Activated CD4-positive, alpha-beta memory T cell treated with anti-CD3 and anti-CD28 coated beads for 36 hours (primary cell): ENCODE results near the gene KLHL11. TPM values are rescaled to one million over a fixed set of nuclear protein-coding genes. Genes with fewer than 3 reads are reported as not detected.
A peak's percentile ranks its signal among the peaks of the same experiment; 100 is the strongest.

Experiments
- CTCF ChIA-PET: fragments of 350-600 bp; sonication (Branson Sonifier 250); formaldehyde crosslinking; loops from one replicate; lab custom pipeline; 2021; ENCODE audit warnings: antibody characterized with exemption, inconsistent platforms; lab: Charles Lee
- POLR2A ChIA-PET: fragments of 350-600 bp; sonication (Branson Sonifier 250); formaldehyde crosslinking; loops from one replicate; lab custom pipeline; 2021; ENCODE audit warnings: antibody characterized with exemption; lab: Charles Lee
- DNase-seq: peaks from one replicate; pipeline ENCODE4 v3.0.0-alpha.2; 2020
- H3K27ac Mint-ChIP-seq: one replicate; pipeline ENCODE4 v1.8.0; 2021; ENCODE audit warnings: mixed read lengths
- H3K27me3 Mint-ChIP-seq: one replicate; pipeline ENCODE4 v1.8.0; 2021; ENCODE audit warnings: mixed read lengths
- H3K36me3 Mint-ChIP-seq: one replicate; pipeline ENCODE4 v1.8.0; 2021; ENCODE audit warnings: mixed read lengths
- H3K4me1 Mint-ChIP-seq: one replicate; pipeline ENCODE4 v1.8.0; 2021; ENCODE audit warnings: low read depth, mixed read lengths
- H3K4me3 Mint-ChIP-seq: one replicate; pipeline ENCODE4 v1.8.0; 2021; ENCODE audit warnings: mild to moderate bottlenecking, mixed read lengths
- H3K9me3 Mint-ChIP-seq: one replicate; pipeline ENCODE4 v1.8.0; 2021; ENCODE audit warnings: mixed read lengths
- intact Hi-C: fragments of 100-400 bp; cut with micrococcal nuclease; formaldehyde crosslinking; loops from one replicate; pipeline ENCODE4 v1.15.1; 2023
- total RNA-seq, 2 experiments: library from RNA; stranded (reverse); gene quantifications; one replicate each; pipeline ENCODE4 v1.2.3, GENCODE V29; 2021

The KLHL11 gene
- total RNA-seq, 2 experiments from 2014 or later = 23.6 to 25.2 TPM

GRCh38 chr17:41813699-41814124 is 51.5 kb downstream of the KLHL11 start:
- ChIA-PET CTCF (interaction anchor here (2.9 kb wide), 1 partner anchor 12 kb away, joined by 7 read pairs; no protein-coding TSS in a partner anchor), POLR2A (no interaction called here)
- Mint-ChIP-seq H3K4me1 (peaks cover 17% of the 10 kb centered on the region), H3K4me3 (no peak overlapping the region), H3K9me3 (no peaks in the 10 kb centered on the region), H3K27me3 (peaks cover 4% of the 10 kb centered on the region), H3K27ac (no peak overlapping the region), H3K36me3 (no peaks in the 10 kb centered on the region)
- intact Hi-C loops = no loop called here
- DNase-seq = no peak

- DNase-seq = no peak
- Mint-ChIP-seq H3K4me1 (peaks cover 17% of the 10 kb centered on the region), H3K27me3 (peaks cover 2% of the 10 kb centered on the region), H3K36me3 (no peaks in the 10 kb centered on the region), H3K27ac (no peak overlapping the region), H3K9me3 (no peaks in the 10 kb centered on the region), H3K4me3 (peak overlapping the region; percentile 39)
- intact Hi-C loops = no loop called here
- CTCF ChIA-PET = interaction anchor here (0.7 kb wide), 1 partner anchor 75 kb away, joined by 4 read pairs; no protein-coding TSS in a partner anchor
- POLR2A ChIA-PET = no interaction called here
Observed at GRCh38 chr17:41813152-41813680, 52.0 kb downstream of the KLHL11 start.

GRCh38 chr17:41812381-41813151 is 52.7 kb downstream of the KLHL11 start, which contains the start of gene FKBP10:
FKBP10 (plus strand) TSS chr17:41813004; CDS start chr17:41813035, 31 bp downstream.
- peak; percentile 41 for DNase-seq
- Mint-ChIP-seq H3K36me3 (no peaks in the 10 kb centered on the region), H3K27me3 (peaks cover 2% of the 10 kb centered on the region), H3K4me1 (peaks cover 17% of the 10 kb centered on the region), H3K27ac (peak within 1 kb of the TSS; percentile 30), H3K4me3 (peak within 1 kb of the TSS; percentile 82), H3K9me3 (no peaks in the 10 kb centered on the region)
- POLR2A ChIA-PET = interaction anchor here (1.1 to 2.0 kb wide), 2 partner anchors 27 to 124 kb away, joined by 4 to 7 read pairs; partner anchors contain the start of gene EIF1
- CTCF ChIA-PET = interaction anchor here (0.7 to 3.1 kb wide), 10 partner anchors 10 to 207 kb away, joined by 3 to 27 read pairs (median 6); partner anchors contain the start of genes JUP and NKIRAS2
- intact Hi-C loops = no loop called here

GRCh38 chr17:41811549-41812380 is 53.5 kb downstream of the KLHL11 start, which contains the start of gene P3H4:
P3H4 (minus strand) TSS chr17:41811949; CDS start chr17:41811915, 34 bp downstream.
- Mint-ChIP-seq H3K4me3 (peak within 1 kb of the TSS; percentile 82), H3K9me3 (no peaks in the 10 kb centered on the region), H3K36me3 (no peaks in the 10 kb centered on the region), H3K27me3 (peaks cover 2% of the 10 kb centered on the region), H3K27ac (peak within 1 kb of the TSS; percentile 30), H3K4me1 (peaks cover 17% of the 10 kb centered on the region)
- peak; percentile 80 for DNase-seq
- CTCF ChIA-PET = interaction anchor here (0.5 to 3.1 kb wide), 20 partner anchors 8 to 370 kb away, joined by 3 to 27 read pairs (median 4); partner anchors contain the start of genes EIF1, JUP, KCNH4 and NKIRAS2
- POLR2A ChIA-PET = interaction anchor here (0.7 to 2.0 kb wide), 4 partner anchors 26 to 148 kb away, joined by 3 to 7 read pairs (median 4); partner anchors contain the start of gene EIF1
- intact Hi-C loops = no loop called here

- DNase-seq = no peak
- ChIA-PET CTCF (interaction anchor here (0.5 to 3.1 kb wide), 17 partner anchors 9 to 371 kb away, joined by 3 to 27 read pairs (median 5); partner anchors contain the start of genes EIF1, JUP, KCNH4 and ODAD4), POLR2A (interaction anchor here (0.7 to 2.0 kb wide), 4 partner anchors 25 to 149 kb away, joined by 3 to 7 read pairs (median 4); partner anchors contain the start of gene EIF1)
- H3K4me1 Mint-ChIP-seq = peaks cover 17% of the 10 kb centered on the region
- H3K36me3 Mint-ChIP-seq = no peaks in the 10 kb centered on the region
- no peaks in the 10 kb centered on the region for H3K9me3 Mint-ChIP-seq
- H3K4me3 Mint-ChIP-seq = peak overlapping the region; percentile 59
- H3K27me3 Mint-ChIP-seq = peaks cover 2% of the 10 kb centered on the region
- no peak overlapping the region for H3K27ac Mint-ChIP-seq
- intact Hi-C loops = no loop called here
Observed at GRCh38 chr17:41810659-41811548, 54.3 kb downstream of the KLHL11 start.

- POLR2A ChIA-PET = no interaction called here
- H3K27ac Mint-ChIP-seq = no peak overlapping the region
- H3K4me1 Mint-ChIP-seq = peaks cover 8% of the 10 kb centered on the region
- intact Hi-C loops = no loop called here
- CTCF ChIA-PET = interaction anchor here (0.6 kb wide), 1 partner anchor 47 kb away, joined by 3 read pairs; no protein-coding TSS in a partner anchor
- DNase-seq = no peak
- H3K9me3 Mint-ChIP-seq = no peaks in the 10 kb centered on the region
- no peaks in the 10 kb centered on the region for H3K27me3 Mint-ChIP-seq
- H3K4me3 Mint-ChIP-seq = no peak overlapping the region
- no peaks in the 10 kb centered on the region for H3K36me3 Mint-ChIP-seq
Observed at GRCh38 chr17:41806685-41807445, 58.4 kb downstream of the KLHL11 start.

Other genes starting within 250 kb of the KLHL11 start
- gene KRT17, start 240.8 kb downstream of the KLHL11 start, total RNA-seq = not detected
- 1,000 to 10,000 TPM; 1,052 to 1,072 TPM for gene EIF1, start 176.5 kb downstream of the KLHL11 start, total RNA-seq
- not detected for gene GAST, start 153.1 kb downstream of the KLHL11 start, total RNA-seq
- gene HAP1, start 130.8 kb downstream of the KLHL11 start, total RNA-seq = not detected
- under 1 TPM; 0.12 to 0.29 TPM for gene JUP, start 78.7 kb downstream of the KLHL11 start, total RNA-seq
- gene P3H4, start 53.5 kb downstream of the KLHL11 start, total RNA-seq = 1 to 10 TPM; 2.5 to 2.9 TPM
- gene FKBP10, start 52.4 kb downstream of the KLHL11 start, total RNA-seq = 1 to 10 TPM in 1 of 2 experiments, under 1 TPM in 1; 0.76 to 1.4 TPM
- gene NT5C3B, start 29.2 kb downstream of the KLHL11 start, total RNA-seq = 10 to 100 TPM; 29.0 to 29.5 TPM
- under 1 TPM; 0.12 to 0.29 TPM for gene KLHL10, start 27.6 kb downstream of the KLHL11 start, total RNA-seq
- 100 to 1,000 TPM; 186 to 203 TPM for gene ACLY, start 53.5 kb upstream of the KLHL11 start, total RNA-seq
- 1 to 10 TPM in 1 of 2 experiments, under 1 TPM in 1; 0.77 to 1.4 TPM for gene ODAD4, start 65.2 kb upstream of the KLHL11 start, total RNA-seq
- 10 to 100 TPM; 66.6 to 68.0 TPM for gene CNP, start 101.4 kb upstream of the KLHL11 start, total RNA-seq
- 10 to 100 TPM; 79.7 to 80.9 TPM for gene DNAJC7, start 152.0 kb upstream of the KLHL11 start, total RNA-seq
- 10 to 100 TPM; 15.6 to 16.1 TPM for gene NKIRAS2, start 154.7 kb upstream of the KLHL11 start, total RNA-seq
- gene C17orf113, start 185.2 kb upstream of the KLHL11 start, total RNA-seq = under 1 TPM; 0.15 to 0.26 TPM
- under 1 TPM in 1 of 2 experiments, not detected in 1; 0.10 TPM for gene ZNF385C, start 233.1 kb upstream of the KLHL11 start, total RNA-seq
- 10 to 100 TPM; 38.1 to 38.4 TPM for gene DHX58, start 247.3 kb upstream of the KLHL11 start, total RNA-seq